Bronchial epithelial cell (primary cell): ENCODE results near the gene HOGA1. TPM values are rescaled to one million over a fixed set of nuclear protein-coding genes. Genes with fewer than 3 reads are reported as not detected.
"Not testable (repeated sequence)": the region's sequence is repeated elsewhere in the genome, so short reads cannot be mapped to it uniquely, and the experiment has no call there.

Source experiments
- DNase-seq: peaks from one replicate; pipeline ENCODE4 v3.0.0-alpha.2; 2010; ENCODE audit warnings: low read depth
- FAIRE-seq: peaks from 2 replicates; lab custom pipeline; 2011; peaks lifted over from hg19 to GRCh38; lab: Jason Lieb, UNC
- H3K27me3 ChIP-seq: 2 replicates; pipeline ENCODE4 v1.5.1; 2011; ENCODE audit warnings: low read length; ENCODE audit not compliant: control insufficient read depth, insufficient read depth
- H3K36me3 ChIP-seq: 2 replicates; pipeline ENCODE4 v1.5.1; 2011; ENCODE audit warnings: low read length; ENCODE audit not compliant: control insufficient read depth, insufficient read depth
- H3K4me3 ChIP-seq: 2 replicates; pipeline ENCODE4 v1.5.1; 2011; ENCODE audit warnings: mild to moderate bottlenecking, low read depth, low read length, control low read depth
- CTCF ChIP-seq: IDR thresholded peaks from 2 replicates; pipeline ENCODE4 v1.5.1; 2011; ENCODE audit warnings: mild to moderate bottlenecking, moderate library complexity, low read length, control low read depth, inconsistent platforms; ENCODE audit not compliant: insufficient read depth, severe bottlenecking
- total RNA-seq: library from RNA; depleted of rRNA; stranded (reverse); fragments of >200 nt; gene quantifications from 2 replicates; pipeline ENCODE4 v1.2.1, GENCODE V29; 2014

HOGA1 gene
- total RNA-seq, 1 donor from 2014 or later, result 0.26 TPM

- no peak overlapping the region for H3K4me3 ChIP-seq
- FAIRE-seq, result no peak
- DNase-seq, result no peak
- H3K36me3 ChIP-seq, result peaks cover under 1% of the 10 kb centered on the region
- H3K27me3 ChIP-seq, result no peaks in the 10 kb centered on the region
- no peak for TF ChIP-seq CTCF
Observed at GRCh38 chr10:97575127-97575668, 9.0 kb upstream of the HOGA1 start.

- not testable (repeated sequence) for FAIRE-seq, DNase-seq, H3K36me3 ChIP-seq, H3K4me3 ChIP-seq, H3K27me3 ChIP-seq
Observed at GRCh38 chr10:97576487-97576886, 7.7 kb upstream of the HOGA1 start.

GRCh38 chr10:97577701-97578100 lies 6.5 kb upstream of the HOGA1 start:
- Histone ChIP-seq H3K36me3 (no peaks in the 10 kb centered on the region), H3K4me3 (no peak overlapping the region), H3K27me3 (no peaks in the 10 kb centered on the region)
- no peak for DNase-seq
- no peak for TF ChIP-seq CTCF
- FAIRE-seq, result no peak

- Histone ChIP-seq H3K36me3 (no peaks in the 10 kb centered on the region), H3K4me3 (no peak overlapping the region), H3K27me3 (no peaks in the 10 kb centered on the region)
- DNase-seq (no peak), FAIRE-seq (no peak)
- TF ChIP-seq CTCF, result no peak
Observed at GRCh38 chr10:97578171-97578844, 5.9 kb upstream of the HOGA1 start.

GRCh38 chr10:97580421-97581367 lies 3.5 kb upstream of the HOGA1 start:
- TF ChIP-seq CTCF, result no peak
- no peak overlapping the region for H3K4me3 ChIP-seq
- FAIRE-seq (no peak), DNase-seq (no peak)
- H3K36me3 ChIP-seq, result no peaks in the 10 kb centered on the region
- no peaks in the 10 kb centered on the region for H3K27me3 ChIP-seq

- FAIRE-seq (no peak), DNase-seq (no peak)
- Histone ChIP-seq H3K36me3 (no peaks in the 10 kb centered on the region), H3K4me3 (no peak overlapping the region), H3K27me3 (no peaks in the 10 kb centered on the region)
- no peak for TF ChIP-seq CTCF
Observed at GRCh38 chr10:97582169-97582568, 2.0 kb upstream of the HOGA1 start.
